SW 1271 (cell line): ENCODE measurements around the gene ARHGEF37.

Source experiments
- DNase-seq, 2 experiments: peaks; one replicate each; lab custom pipeline; 2025; lab: John Stamatoyannopoulos, UW

Gene ARHGEF37

DNA sequence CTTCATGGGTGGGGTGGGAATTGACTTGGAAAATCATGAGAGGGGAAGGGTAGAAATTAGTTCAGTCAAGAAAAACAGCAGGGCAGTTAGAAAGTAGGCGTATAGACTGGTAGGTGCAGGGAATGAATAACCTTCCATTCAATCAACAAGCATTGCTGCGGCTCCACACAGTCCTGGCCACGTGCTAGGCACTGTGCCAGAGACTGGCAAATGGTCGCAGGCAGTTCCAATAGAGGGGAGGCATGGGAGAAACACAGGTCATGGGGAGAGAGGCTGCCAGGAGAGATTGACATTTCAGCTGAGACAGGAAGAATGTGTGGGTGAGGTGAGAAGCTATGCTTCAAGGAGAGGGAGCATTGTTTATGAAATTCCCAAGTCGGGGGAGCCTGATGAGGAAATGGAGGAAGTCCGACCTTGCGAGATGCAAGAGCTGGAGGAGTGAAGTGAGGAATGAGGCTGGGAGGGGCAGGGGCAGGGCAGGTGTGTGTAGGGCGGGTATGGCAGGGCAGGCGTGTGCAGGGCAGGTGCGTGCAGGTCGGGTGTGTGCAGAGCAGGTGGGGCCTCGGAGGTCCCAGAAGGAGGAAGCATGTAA, 94.4 kb downstream of the ARHGEF37 start:
- no peak for DNase-seq

GRCh38 chr5:149677731-149678130, 96.4 kb downstream of the ARHGEF37 start:
- DNase-seq: no peak

DNA sequence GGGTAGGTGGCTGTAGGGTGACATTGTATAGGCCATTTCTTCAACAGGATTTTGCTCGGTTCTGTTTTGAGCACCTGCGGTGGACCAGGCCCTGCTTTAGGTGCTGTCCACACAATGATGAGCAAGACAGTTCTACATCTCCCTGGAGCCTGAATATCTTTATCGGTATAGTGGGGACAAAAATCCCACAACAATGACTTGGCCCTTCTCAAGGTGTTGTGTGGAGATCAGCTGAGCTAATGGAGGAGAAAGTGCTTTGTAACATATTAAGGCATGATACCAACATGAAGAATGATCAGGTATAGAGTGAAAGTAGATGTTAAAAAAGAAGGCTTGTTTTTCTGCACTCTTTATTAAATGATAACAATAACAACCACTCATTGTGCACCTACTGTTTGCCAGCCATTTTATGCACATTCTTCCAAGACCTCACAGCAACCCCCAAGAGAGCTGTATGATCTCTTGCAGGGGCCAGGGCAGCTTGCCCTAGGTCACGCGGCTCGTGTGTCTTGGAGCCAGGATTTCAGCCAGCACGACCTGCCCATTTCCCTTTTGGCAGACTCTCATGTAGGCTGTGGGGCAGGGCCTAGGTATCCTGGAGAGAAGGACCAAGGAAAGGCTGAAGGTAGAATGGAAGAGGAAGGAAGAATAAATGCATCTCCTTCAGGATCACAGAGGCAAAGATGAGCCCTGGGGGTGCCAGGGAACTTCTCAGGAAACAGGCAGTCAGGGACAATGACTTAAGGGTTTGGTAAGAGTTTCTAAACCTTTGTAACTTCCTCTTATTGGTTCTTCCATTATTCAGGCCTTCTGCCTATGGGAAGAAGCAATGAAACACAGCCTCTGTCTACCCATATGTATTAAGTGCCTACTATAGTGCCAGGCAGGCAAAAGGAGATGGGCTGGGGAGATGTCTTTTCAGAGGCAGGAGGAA, 98.8 kb downstream of the ARHGEF37 start:
- DNase-seq: no peak

DNA sequence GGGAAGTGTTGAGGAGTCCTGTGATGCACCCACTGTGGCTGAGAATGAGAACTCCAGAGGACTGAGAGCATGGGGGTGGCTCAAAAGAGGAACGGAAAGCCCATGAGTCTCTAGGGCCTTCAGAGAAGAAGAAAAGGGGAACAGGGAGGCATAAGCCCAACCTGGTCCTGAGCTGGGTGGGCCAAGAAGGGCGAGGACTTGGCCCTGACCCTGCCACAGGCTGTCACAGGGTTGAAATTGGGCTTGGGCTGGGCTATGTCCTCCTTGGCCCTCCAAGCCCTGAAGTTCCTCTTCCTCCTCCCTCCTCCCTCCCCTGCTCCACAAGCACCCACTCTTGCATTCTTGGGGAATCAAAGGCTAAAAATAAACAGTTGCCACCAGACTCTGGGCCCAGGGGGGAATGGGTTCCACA, 99.5 kb downstream of the ARHGEF37 start:
- no peak for DNase-seq

DNA sequence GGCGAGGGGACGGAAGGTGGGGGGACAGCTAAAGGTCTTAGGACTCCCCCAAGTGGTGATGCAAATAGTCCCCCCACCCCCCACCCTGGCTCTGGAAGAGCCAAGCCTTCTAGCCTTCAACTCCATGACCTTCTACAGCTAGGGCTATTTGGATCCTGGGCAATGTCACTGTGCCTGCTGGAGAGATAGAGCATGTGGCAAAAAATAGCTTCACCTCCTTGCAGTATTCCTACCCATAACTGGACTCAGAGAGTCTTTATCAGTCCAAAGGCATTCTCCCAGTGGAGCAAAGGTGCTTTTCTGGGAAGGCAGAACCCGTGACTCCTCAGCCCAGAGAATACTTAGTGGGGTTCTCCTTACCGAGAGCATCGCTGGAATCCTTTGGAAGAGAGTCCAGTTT, 100.0 kb downstream of the ARHGEF37 start:
- DNase-seq: no peak

DNA sequence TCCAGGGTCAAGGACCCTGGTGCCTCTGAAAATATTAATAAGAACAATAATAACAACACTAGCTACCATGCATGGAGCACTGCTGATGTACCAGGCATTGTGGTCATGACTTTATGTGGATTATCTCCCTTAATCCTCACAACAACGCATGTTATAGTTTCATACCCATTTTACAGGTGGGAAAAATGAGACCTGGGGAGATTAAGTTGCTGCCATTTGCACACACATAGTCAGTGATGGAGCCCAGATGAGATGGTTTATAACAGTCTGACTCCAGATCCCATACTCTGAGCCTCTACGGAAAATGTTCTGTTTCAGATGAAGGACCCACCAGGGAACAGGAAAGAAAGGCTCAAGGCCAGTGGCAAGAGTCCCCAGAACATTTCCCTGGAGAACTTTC, 100.6 kb downstream of the ARHGEF37 start:
- no peak for DNase-seq

GRCh38 chr5:149682532-149683075, 101.3 kb downstream of the ARHGEF37 start:
- no peak for DNase-seq

DNA sequence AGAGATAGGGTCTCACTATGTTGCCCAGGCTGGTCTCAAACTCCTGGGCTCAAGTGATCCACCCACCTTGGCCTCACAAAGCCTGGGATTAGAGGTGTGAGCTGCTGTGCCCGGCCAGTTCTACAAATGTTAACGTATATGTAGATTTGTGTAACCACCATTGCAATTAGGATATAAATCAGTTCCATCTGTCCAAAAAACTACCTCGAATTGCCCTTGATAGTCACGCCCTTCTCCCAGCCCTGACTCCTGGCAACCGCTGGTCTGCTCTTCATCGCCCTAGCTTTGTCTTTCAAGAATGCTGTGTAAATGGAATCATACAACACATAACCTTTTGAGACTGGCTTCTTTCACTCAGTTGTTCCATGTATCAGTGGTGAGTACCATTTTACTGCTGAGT, 102.7 kb downstream of the ARHGEF37 start:
- DNase-seq: no peak

DNA sequence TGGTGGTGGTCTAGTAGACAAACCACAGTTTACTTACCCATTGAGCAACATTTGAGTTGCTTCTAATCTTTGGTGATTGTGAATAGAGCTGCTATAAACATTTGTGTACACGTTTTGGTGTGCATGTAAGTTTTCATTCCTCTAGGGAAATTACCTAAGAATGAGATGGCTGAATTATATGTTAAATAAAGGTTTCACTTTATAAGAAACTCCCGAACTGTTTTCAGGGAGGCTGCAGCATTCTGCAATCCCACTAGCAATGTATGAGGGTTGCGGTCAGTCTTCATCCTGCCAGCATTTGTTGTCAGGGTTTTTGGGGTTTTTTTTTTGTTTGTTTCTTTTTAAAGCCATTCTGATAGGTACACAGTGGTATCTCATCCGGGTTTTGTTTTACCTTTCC, 103.1 kb downstream of the ARHGEF37 start:
- no peak for DNase-seq
